IPS-18a (cell line): Measurements from ENCODE around the gene TUBB.

Experiments used
- H3K27ac ChIP-seq: one replicate; pipeline ENCODE4 v1.5.1; 2013; ENCODE audit warnings: low read length
- H3K27me3 ChIP-seq: one replicate; pipeline ENCODE4 v1.6.1; 2013; ENCODE audit warnings: mild to moderate bottlenecking, low read length; ENCODE audit not compliant: control insufficient read depth, insufficient read depth
- H3K36me3 ChIP-seq: one replicate; pipeline ENCODE4 v1.6.1; 2013; ENCODE audit warnings: low read depth, low read length; ENCODE audit not compliant: control insufficient read depth
- H3K4me1 ChIP-seq: one replicate; pipeline ENCODE4 v1.6.1; 2013; ENCODE audit warnings: low read depth, low read length; ENCODE audit not compliant: control insufficient read depth
- H3K4me3 ChIP-seq: one replicate; pipeline ENCODE4 v1.5.1; 2013; ENCODE audit warnings: low read length
- H3K9ac ChIP-seq: one replicate; pipeline ENCODE4 v1.6.1; 2013; ENCODE audit warnings: mild to moderate bottlenecking, low read length, moderate library complexity
- H3K9me3 ChIP-seq: one replicate; pipeline ENCODE4 v1.6.1; 2013; ENCODE audit warnings: low read depth, low read length; ENCODE audit not compliant: control insufficient read depth

The TUBB gene

GRCh38 chr6:30719791-30720737, at the start of gene TUBB:
TSS of gene TUBB (plus strand) at chr6:30720352. CDS start at chr6:30720507, 155 bp downstream.
- Histone ChIP-seq H3K36me3 (peaks cover 36% of the 10 kb centered on the region), H3K27ac (peak within 1 kb of the TSS; percentile 100), H3K9me3 (no peaks in the 10 kb centered on the region), H3K9ac (peak within 1 kb of the TSS; percentile 100), H3K4me3 (peak within 1 kb of the TSS; percentile 97), H3K4me1 (peaks cover 15% of the 10 kb centered on the region), H3K27me3 (no peaks in the 10 kb centered on the region)

GRCh38 chr6:30670760-30671527, 49.2 kb upstream of the TUBB start:
- Histone ChIP-seq H3K9me3 (no peaks in the 10 kb centered on the region), H3K36me3 (peaks cover 24% of the 10 kb centered on the region), H3K27me3 (no peaks in the 10 kb centered on the region), H3K4me1 (no peaks in the 10 kb centered on the region), H3K4me3 (no peak overlapping the region), H3K9ac (no peak overlapping the region), H3K27ac (no peak overlapping the region)

DNA sequence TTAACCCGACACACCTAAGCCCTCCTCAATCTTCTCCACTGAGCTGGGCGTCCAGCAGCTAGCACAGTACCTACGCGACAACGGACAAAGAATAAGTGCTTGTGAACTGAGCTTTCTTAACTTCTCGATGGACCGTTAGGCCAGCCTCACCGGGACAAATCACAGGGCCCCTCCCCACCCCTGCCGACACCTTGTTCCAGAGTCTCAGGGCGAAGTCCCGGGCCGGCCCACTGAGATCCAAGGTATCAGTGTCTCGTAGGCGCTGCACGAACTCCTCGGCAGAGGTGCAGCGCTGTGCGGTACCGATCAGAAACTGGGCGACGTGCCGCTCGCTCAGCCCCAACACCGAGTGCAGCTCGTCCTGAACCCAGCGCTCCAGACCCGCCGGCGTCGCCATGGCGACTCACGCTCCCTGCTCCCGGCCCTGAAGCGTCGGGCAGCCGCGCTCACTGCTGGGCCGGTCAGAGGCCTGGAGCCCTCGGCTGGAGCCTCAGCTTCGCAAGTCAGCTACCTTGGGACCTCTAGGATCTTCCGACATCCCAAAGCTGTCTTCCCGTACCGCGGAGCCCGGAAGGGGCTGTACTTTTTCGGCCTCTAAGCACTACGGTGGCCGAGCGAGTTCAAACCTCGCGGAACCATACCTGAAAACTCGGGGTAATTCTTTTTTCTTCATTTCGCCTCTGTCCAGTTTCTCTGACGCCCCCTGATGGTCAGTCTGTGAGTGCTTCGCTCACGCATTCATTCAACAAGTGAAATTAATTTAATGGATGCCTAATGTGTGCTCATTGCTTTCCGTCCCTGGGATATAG, 47.5 kb upstream of the TUBB start, which contains the start of gene DHX16:
Gene DHX16 (minus strand): TSS at position 562 of the 809 bp plus-strand sequence. CDS start 165 bp downstream, at position 397.
- Histone ChIP-seq H3K36me3 (peaks cover 26% of the 10 kb centered on the region), H3K27ac (peak within 1 kb of the TSS; percentile 31), H3K9ac (peak within 1 kb of the TSS; percentile 78), H3K4me1 (no peaks in the 10 kb centered on the region), H3K9me3 (no peaks in the 10 kb centered on the region), H3K4me3 (peak within 1 kb of the TSS; percentile 98), H3K27me3 (no peaks in the 10 kb centered on the region)

- Histone ChIP-seq H3K4me1 (peaks cover 6% of the 10 kb centered on the region), H3K27me3 (no peaks in the 10 kb centered on the region), H3K4me3 (no peak overlapping the region), H3K36me3 (peaks cover 10% of the 10 kb centered on the region), H3K27ac (no peak overlapping the region), H3K9me3 (no peaks in the 10 kb centered on the region), H3K9ac (no peak overlapping the region)
These were observed 43.4 kb upstream of the TUBB start for GRCh38 chr6:30676660-30677285.

- Histone ChIP-seq H3K4me1 (peaks cover 29% of the 10 kb centered on the region), H3K9me3 (no peaks in the 10 kb centered on the region), H3K27ac (no peak overlapping the region), H3K36me3 (peaks cover 10% of the 10 kb centered on the region), H3K27me3 (no peaks in the 10 kb centered on the region), H3K4me3 (peak overlapping the region; percentile 37), H3K9ac (no peak overlapping the region)
These were observed 41.0 kb upstream of the TUBB start for GRCh38 chr6:30678964-30679726.

GRCh38 chr6:30679765-30680535, 40.2 kb upstream of the TUBB start:
- no peaks in the 10 kb centered on the region for H3K27me3 ChIP-seq
- peaks cover 33% of the 10 kb centered on the region for H3K4me1 ChIP-seq
- peaks cover 10% of the 10 kb centered on the region for H3K36me3 ChIP-seq
- H3K9ac ChIP-seq = no peak overlapping the region
- no peak overlapping the region for H3K27ac ChIP-seq
- H3K4me3 ChIP-seq = no peak overlapping the region
- H3K9me3 ChIP-seq = no peaks in the 10 kb centered on the region

- Histone ChIP-seq H3K36me3 (peaks cover 7% of the 10 kb centered on the region), H3K4me3 (no peak overlapping the region), H3K9me3 (no peaks in the 10 kb centered on the region), H3K27ac (no peak overlapping the region), H3K4me1 (peaks cover 46% of the 10 kb centered on the region), H3K27me3 (no peaks in the 10 kb centered on the region), H3K9ac (no peak overlapping the region)
These were observed 38.4 kb upstream of the TUBB start for GRCh38 chr6:30681766-30682142.

- H3K27ac ChIP-seq = no peak overlapping the region
- no peak overlapping the region for H3K9ac ChIP-seq
- no peaks in the 10 kb centered on the region for H3K27me3 ChIP-seq
- peaks cover under 1% of the 10 kb centered on the region for H3K36me3 ChIP-seq
- H3K9me3 ChIP-seq = no peaks in the 10 kb centered on the region
- H3K4me3 ChIP-seq = peak overlapping the region; percentile 42
- H3K4me1 ChIP-seq = peaks cover 46% of the 10 kb centered on the region
These were observed 37.7 kb upstream of the TUBB start for GRCh38 chr6:30682143-30683117.
